ENCODE results near the gene KCTD2. TPM values are rescaled to one million over a fixed set of nuclear protein-coding genes. Genes with fewer than 3 reads are reported as not detected.

Gene KCTD2
- total and polyA plus RNA-seq, 2 experiments from 2014 or later = 20.7 to 24.4 TPM

- DNase-seq (ENCODE audit: low read depth in 1 of 2, low spot score in 1 of 2) = no peak
- TF ChIP-seq, protein P1, sequence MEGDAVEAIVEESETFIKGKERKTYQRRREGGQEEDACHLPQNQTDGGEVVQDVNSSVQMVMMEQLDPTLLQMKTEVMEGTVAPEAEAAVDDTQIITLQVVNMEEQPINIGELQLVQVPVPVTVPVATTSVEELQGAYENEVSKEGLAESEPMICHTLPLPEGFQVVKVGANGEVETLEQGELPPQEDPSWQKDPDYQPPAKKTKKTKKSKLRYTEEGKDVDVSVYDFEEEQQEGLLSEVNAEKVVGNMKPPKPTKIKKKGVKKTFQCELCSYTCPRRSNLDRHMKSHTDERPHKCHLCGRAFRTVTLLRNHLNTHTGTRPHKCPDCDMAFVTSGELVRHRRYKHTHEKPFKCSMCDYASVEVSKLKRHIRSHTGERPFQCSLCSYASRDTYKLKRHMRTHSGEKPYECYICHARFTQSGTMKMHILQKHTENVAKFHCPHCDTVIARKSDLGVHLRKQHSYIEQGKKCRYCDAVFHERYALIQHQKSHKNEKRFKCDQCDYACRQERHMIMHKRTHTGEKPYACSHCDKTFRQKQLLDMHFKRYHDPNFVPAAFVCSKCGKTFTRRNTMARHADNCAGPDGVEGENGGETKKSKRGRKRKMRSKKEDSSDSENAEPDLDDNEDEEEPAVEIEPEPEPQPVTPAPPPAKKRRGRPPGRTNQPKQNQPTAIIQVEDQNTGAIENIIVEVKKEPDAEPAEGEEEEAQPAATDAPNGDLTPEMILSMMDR (IDR thresholded peaks at IDR 0.05; ENCODE audit: low read depth, low read length) = no peak
- H3K27ac ChIP-seq = no peak overlapping the region
Measured at GRCh38 chr17:75111777-75112335, 64.8 kb downstream of the KCTD2 start.

GRCh38 chr17:75113798-75114551, 67.0 kb downstream of the KCTD2 start:
- no peak overlapping the region for H3K4me3 ChIP-seq
- no peaks in the 10 kb centered on the region for H3K9me3 ChIP-seq (ENCODE audit: low read depth)
- H3K4me1 ChIP-seq (ENCODE audit: low read depth) = no peaks in the 10 kb centered on the region
- TF ChIP-seq, protein P1 (IDR thresholded peaks at IDR 0.05; ENCODE audit: low read depth, low read length) = peak; percentile 94
- H3K27me3 ChIP-seq = no peaks in the 10 kb centered on the region
- H3K27ac ChIP-seq = peak overlapping the region; percentile 19
- H3K36me3 ChIP-seq = peaks cover 3% of the 10 kb centered on the region
- peak; percentile 93 to 94 for DNase-seq (ENCODE audit: low read depth in 1 of 2, low spot score in 1 of 2)

More at GRCh38 chr17:75111777-75112335, 64.8 kb downstream of the KCTD2 start:
- Histone ChIP-seq H3K4me1 (ENCODE audit: low read depth) (no peaks in the 10 kb centered on the region), H3K27me3 (no peaks in the 10 kb centered on the region), H3K9me3 (ENCODE audit: low read depth) (no peaks in the 10 kb centered on the region), H3K4me3 (no peak overlapping the region), H3K36me3 (peaks cover 3% of the 10 kb centered on the region)

- no peak for DNase-seq (ENCODE audit: low read depth in 1 of 2, low spot score in 1 of 2)
- TF ChIP-seq, protein P1 (IDR thresholded peaks at IDR 0.05; ENCODE audit: low read depth, low read length) = no peak
- Histone ChIP-seq H3K9me3 (ENCODE audit: low read depth) (no peaks in the 10 kb centered on the region), H3K27ac (peak overlapping the region; percentile 19), H3K4me1 (ENCODE audit: low read depth) (no peaks in the 10 kb centered on the region), H3K36me3 (peaks cover 3% of the 10 kb centered on the region), H3K27me3 (no peaks in the 10 kb centered on the region), H3K4me3 (no peak overlapping the region)
Measured at GRCh38 chr17:75114552-75115314, 67.7 kb downstream of the KCTD2 start.

Other genes starting within 250 kb of the KCTD2 start
- 0.95 and 6.1 TPM in 2 replicates for gene GRIN2C, start 187.3 kb upstream of the KCTD2 start, total RNA-seq
- gene GRIN2C, start 187.3 kb upstream of the KCTD2 start, polyA plus RNA-seq = 0.71 and 1.1 TPM in 2 replicates
- 44.6 and 44.7 TPM in 2 replicates for gene FDXR, start 174.2 kb upstream of the KCTD2 start, total RNA-seq
- 49.9 and 55.9 TPM in 2 replicates for gene FDXR, start 174.2 kb upstream of the KCTD2 start, polyA plus RNA-seq
- 0.83 and 0.85 TPM in 2 replicates for gene FADS6, start 153.6 kb upstream of the KCTD2 start, total RNA-seq
- gene FADS6, start 153.6 kb upstream of the KCTD2 start, polyA plus RNA-seq = 0.76 and 1.3 TPM in 2 replicates
- 2.5 and 4.0 TPM in 2 replicates for gene USH1G, start 124.0 kb upstream of the KCTD2 start, total RNA-seq
- 1.9 and 3.1 TPM in 2 replicates for gene USH1G, start 124.0 kb upstream of the KCTD2 start, polyA plus RNA-seq
- not detected in 2 replicates for gene OTOP2, start 123.0 kb upstream of the KCTD2 start, total RNA-seq
- not detected in 2 replicates for gene OTOP2, start 123.0 kb upstream of the KCTD2 start, polyA plus RNA-seq
- gene OTOP3, start 111.3 kb upstream of the KCTD2 start, total RNA-seq = not detected in 2 replicates
- gene OTOP3, start 111.3 kb upstream of the KCTD2 start, polyA plus RNA-seq = not detected in 2 replicates
- gene HID1, start 74.5 kb upstream of the KCTD2 start, total RNA-seq = 35.2 and 46.3 TPM in 2 replicates
- gene HID1, start 74.5 kb upstream of the KCTD2 start, polyA plus RNA-seq = 45.4 and 57.3 TPM in 2 replicates
- gene CDR2L, start 59.6 kb upstream of the KCTD2 start, total RNA-seq = 15.1 and 16.4 TPM in 2 replicates
- 5.9 and 8.0 TPM in 2 replicates for gene CDR2L, start 59.6 kb upstream of the KCTD2 start, polyA plus RNA-seq
- gene MRPL58, start 34.6 kb upstream of the KCTD2 start, total RNA-seq = 44.8 and 62.9 TPM in 2 replicates
- 39.7 and 48.4 TPM in 2 replicates for gene MRPL58, start 34.6 kb upstream of the KCTD2 start, polyA plus RNA-seq
- 411 and 666 TPM in 2 replicates for gene ATP5PD, start 256 bp upstream of the KCTD2 start, total RNA-seq
- 603 and 732 TPM in 2 replicates for gene ATP5PD, start 256 bp upstream of the KCTD2 start, polyA plus RNA-seq
- 32.2 and 47.1 TPM in 2 replicates for gene SLC16A5, start 40.7 kb downstream of the KCTD2 start, total RNA-seq
- gene SLC16A5, start 40.7 kb downstream of the KCTD2 start, polyA plus RNA-seq = 9.9 and 18.8 TPM in 2 replicates
- gene ARMC7, start 62.7 kb downstream of the KCTD2 start, total RNA-seq = 8.8 and 10.0 TPM in 2 replicates
- 5.7 and 6.5 TPM in 2 replicates for gene ARMC7, start 62.7 kb downstream of the KCTD2 start, polyA plus RNA-seq
- gene NT5C, start 84.5 kb downstream of the KCTD2 start, total RNA-seq = 204 and 233 TPM in 2 replicates
- gene NT5C, start 84.5 kb downstream of the KCTD2 start, polyA plus RNA-seq = 168 and 174 TPM in 2 replicates
- 175 and 209 TPM in 2 replicates for gene JPT1, start 107.3 kb downstream of the KCTD2 start, total RNA-seq
- 136 and 201 TPM in 2 replicates for gene JPT1, start 107.3 kb downstream of the KCTD2 start, polyA plus RNA-seq
- gene SUMO2, start 135.7 kb downstream of the KCTD2 start, total RNA-seq = 91.3 and 109 TPM in 2 replicates
- gene SUMO2, start 135.7 kb downstream of the KCTD2 start, polyA plus RNA-seq = 485 and 542 TPM in 2 replicates
- gene NUP85, start 158.5 kb downstream of the KCTD2 start, total RNA-seq = 23.4 and 32.7 TPM in 2 replicates
- gene NUP85, start 158.5 kb downstream of the KCTD2 start, polyA plus RNA-seq = 51.9 and 59.0 TPM in 2 replicates
- gene GGA3, start 214.4 kb downstream of the KCTD2 start, total RNA-seq = 33.5 and 35.3 TPM in 2 replicates
- 25.6 and 30.0 TPM in 2 replicates for gene GGA3, start 214.4 kb downstream of the KCTD2 start, polyA plus RNA-seq
- gene MRPS7, start 214.7 kb downstream of the KCTD2 start, total RNA-seq = 64.8 and 81.6 TPM in 2 replicates
- 179 and 198 TPM in 2 replicates for gene MRPS7, start 214.7 kb downstream of the KCTD2 start, polyA plus RNA-seq
- 35.6 and 47.9 TPM in 2 replicates for gene MIF4GD, start 224.0 kb downstream of the KCTD2 start, total RNA-seq
- 75.4 and 75.8 TPM in 2 replicates for gene MIF4GD, start 224.0 kb downstream of the KCTD2 start, polyA plus RNA-seq
- 8.9 and 13.2 TPM in 2 replicates for gene SLC25A19, start 242.2 kb downstream of the KCTD2 start, total RNA-seq
- gene SLC25A19, start 242.2 kb downstream of the KCTD2 start, polyA plus RNA-seq = 12.2 and 17.7 TPM in 2 replicates